Measurements from ENCODE around the gene MTCL1. TPM values are rescaled to one million over a fixed set of nuclear protein-coding genes. Genes with fewer than 3 reads are reported as not detected.
A peak's percentile ranks its signal among the peaks of the same experiment; 100 is the strongest.

Gene MTCL1
- total and polyA plus RNA-seq, 2 donors (not counting 1 experiment from before 2014, with no cell fraction given): 35.0 to 56.0 TPM

DNA sequence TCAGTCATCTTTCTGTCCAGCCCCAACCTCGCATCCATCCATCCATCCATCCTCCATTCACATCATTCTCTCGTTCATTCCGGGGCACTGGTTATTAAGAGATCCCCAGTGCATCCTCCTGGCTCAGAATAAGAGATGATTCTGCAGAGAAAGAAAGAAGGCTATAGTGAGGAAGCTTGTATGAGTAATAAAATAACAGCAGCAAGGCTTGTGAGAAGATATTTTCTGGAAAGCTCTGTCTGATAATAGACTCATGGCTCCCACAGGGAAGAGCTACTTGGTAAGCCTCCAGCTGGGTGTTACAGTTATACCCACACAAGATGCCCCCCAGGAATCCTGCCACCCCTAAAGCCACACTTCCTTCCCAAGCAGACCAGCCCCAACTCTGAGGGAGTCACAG is 143.2 kb downstream of the MTCL1 start:
- DNase-seq (ENCODE audit: low read depth in 2 of 2): no peak
- no peak overlapping the region for H3K27ac ChIP-seq (ENCODE audit: insufficient read depth, low read length)

DNA sequence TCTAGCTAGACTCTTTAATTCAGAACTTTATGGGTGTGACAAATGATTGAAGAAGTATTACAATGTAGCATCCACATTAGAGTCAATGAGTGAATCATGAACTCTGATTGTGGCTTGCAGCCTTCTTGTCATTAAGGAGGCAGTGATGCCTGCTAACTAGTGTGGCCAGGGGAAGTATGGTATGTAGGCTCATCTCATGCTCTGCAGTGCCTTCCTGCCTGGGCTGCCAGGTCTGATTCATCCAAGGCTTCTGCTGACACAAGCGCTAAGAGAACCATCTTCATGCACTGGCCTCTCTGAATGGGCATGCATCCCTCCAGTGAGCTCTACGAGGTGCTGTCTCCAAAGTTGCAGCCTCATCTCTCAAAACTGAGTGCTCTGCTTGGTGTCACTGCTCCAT is 144.3 kb downstream of the MTCL1 start:
- H3K4me3 ChIP-seq (replicated peaks in 1 of 4; ENCODE audit: control extremely low read depth in 1 of 4, insufficient read depth in 1 of 4, low read depth in 3 of 4, low read length in 4 of 4): no peak overlapping the region
- H3K79me2 ChIP-seq (ENCODE audit: control insufficient read depth, insufficient read depth, low read length): no peaks in the 10 kb centered on the region
- no peak overlapping the region for H3K27ac ChIP-seq (ENCODE audit: insufficient read depth, low read length)
- no peak overlapping the region for H3K9ac ChIP-seq (ENCODE audit: insufficient read depth, low read length)
- no peak overlapping the region for H2AFZ ChIP-seq (ENCODE audit: low read length)
- H3K9me3 ChIP-seq (ENCODE audit: control insufficient read depth, insufficient read depth, low read depth, low read length): no peaks in the 10 kb centered on the region
- no peaks in the 10 kb centered on the region for H4K20me1 ChIP-seq (ENCODE audit: control insufficient read depth, extremely low read depth, insufficient read depth, low read length)
- H3K36me3 ChIP-seq (ENCODE audit: control insufficient read depth, insufficient read depth, low read length): no peaks in the 10 kb centered on the region
- DNase-seq (ENCODE audit: low read depth in 2 of 2): peak in 1 of 2 donors; percentile 48
- no peak overlapping the region for H3K4me2 ChIP-seq (ENCODE audit: extremely low read depth, insufficient read depth, low read length)
- TF ChIP-seq EZH2 (IDR thresholded peaks at IDR 0.05; ENCODE audit: low read length, missing control alignments): no peak
- TF ChIP-seq, protein P1, sequence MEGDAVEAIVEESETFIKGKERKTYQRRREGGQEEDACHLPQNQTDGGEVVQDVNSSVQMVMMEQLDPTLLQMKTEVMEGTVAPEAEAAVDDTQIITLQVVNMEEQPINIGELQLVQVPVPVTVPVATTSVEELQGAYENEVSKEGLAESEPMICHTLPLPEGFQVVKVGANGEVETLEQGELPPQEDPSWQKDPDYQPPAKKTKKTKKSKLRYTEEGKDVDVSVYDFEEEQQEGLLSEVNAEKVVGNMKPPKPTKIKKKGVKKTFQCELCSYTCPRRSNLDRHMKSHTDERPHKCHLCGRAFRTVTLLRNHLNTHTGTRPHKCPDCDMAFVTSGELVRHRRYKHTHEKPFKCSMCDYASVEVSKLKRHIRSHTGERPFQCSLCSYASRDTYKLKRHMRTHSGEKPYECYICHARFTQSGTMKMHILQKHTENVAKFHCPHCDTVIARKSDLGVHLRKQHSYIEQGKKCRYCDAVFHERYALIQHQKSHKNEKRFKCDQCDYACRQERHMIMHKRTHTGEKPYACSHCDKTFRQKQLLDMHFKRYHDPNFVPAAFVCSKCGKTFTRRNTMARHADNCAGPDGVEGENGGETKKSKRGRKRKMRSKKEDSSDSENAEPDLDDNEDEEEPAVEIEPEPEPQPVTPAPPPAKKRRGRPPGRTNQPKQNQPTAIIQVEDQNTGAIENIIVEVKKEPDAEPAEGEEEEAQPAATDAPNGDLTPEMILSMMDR (conservative IDR thresholded peaks at IDR 0.05 in 1 of 2, IDR thresholded peaks at IDR 0.05 in 1 of 2; ENCODE audit: low read depth in 1 of 2, low read length in 2 of 2): no peak
- peaks cover 5% of the 10 kb centered on the region for H3K4me1 ChIP-seq (ENCODE audit: control insufficient read depth, extremely low read depth, insufficient read depth, low read length)
- H3K27me3 ChIP-seq (ENCODE audit: control insufficient read depth, insufficient read depth, low read length): no peaks in the 10 kb centered on the region

More for the DNA sequence above, 143.2 kb downstream of the MTCL1 start:
- Histone ChIP-seq H3K36me3 (ENCODE audit: control insufficient read depth, insufficient read depth, low read length) (no peaks in the 10 kb centered on the region), H3K4me2 (ENCODE audit: extremely low read depth, insufficient read depth, low read length) (no peak overlapping the region), H3K4me1 (ENCODE audit: control insufficient read depth, extremely low read depth, insufficient read depth, low read length) (no peaks in the 10 kb centered on the region), H3K4me3 (replicated peaks in 1 of 4; ENCODE audit: control extremely low read depth in 1 of 4, insufficient read depth in 1 of 4, low read depth in 3 of 4, low read length in 4 of 4) (no peak overlapping the region), H3K9me3 (ENCODE audit: control insufficient read depth, insufficient read depth, low read depth, low read length) (no peaks in the 10 kb centered on the region), H3K9ac (ENCODE audit: insufficient read depth, low read length) (no peak overlapping the region), H3K79me2 (ENCODE audit: control insufficient read depth, insufficient read depth, low read length) (no peaks in the 10 kb centered on the region), H4K20me1 (ENCODE audit: control insufficient read depth, extremely low read depth, insufficient read depth, low read length) (no peaks in the 10 kb centered on the region), H3K27me3 (ENCODE audit: control insufficient read depth, insufficient read depth, low read length) (no peaks in the 10 kb centered on the region), H2AFZ (ENCODE audit: low read length) (no peak overlapping the region)
- no peak for TF ChIP-seq EZH2 (IDR thresholded peaks at IDR 0.05; ENCODE audit: low read length, missing control alignments)
- TF ChIP-seq, protein P1 (conservative IDR thresholded peaks at IDR 0.05 in 1 of 2, IDR thresholded peaks at IDR 0.05 in 1 of 2; ENCODE audit: low read depth in 1 of 2, low read length in 2 of 2): no peak

DNA sequence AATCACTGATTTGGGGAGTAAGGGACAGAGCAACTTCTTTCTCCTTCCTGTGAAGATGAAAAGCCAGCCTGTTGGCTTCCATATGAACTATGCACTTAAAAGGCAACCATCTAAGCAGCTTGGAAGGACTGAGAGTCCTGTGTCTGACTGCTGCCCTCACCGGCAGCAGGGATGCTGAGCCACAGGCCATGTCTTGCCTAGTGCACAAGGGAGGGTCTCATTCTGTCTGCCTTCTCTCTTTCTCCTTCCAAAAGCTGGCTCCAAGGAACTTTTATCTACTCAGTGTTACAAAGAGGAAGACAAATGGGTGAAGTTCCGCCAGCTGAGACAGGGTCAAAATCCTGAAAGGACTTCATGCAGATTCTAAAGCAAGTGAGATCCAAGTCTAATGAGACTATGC is 146.3 kb downstream of the MTCL1 start:
- Histone ChIP-seq H2AFZ (ENCODE audit: low read length) (no peak overlapping the region), H3K27ac (ENCODE audit: insufficient read depth, low read length) (no peak overlapping the region), H3K4me2 (ENCODE audit: extremely low read depth, insufficient read depth, low read length) (no peak overlapping the region), H3K4me1 (ENCODE audit: control insufficient read depth, extremely low read depth, insufficient read depth, low read length) (peaks cover 10% of the 10 kb centered on the region), H3K4me3 (replicated peaks in 1 of 4; ENCODE audit: control extremely low read depth in 1 of 4, insufficient read depth in 1 of 4, low read depth in 3 of 4, low read length in 4 of 4) (no peak overlapping the region), H3K27me3 (ENCODE audit: control insufficient read depth, insufficient read depth, low read length) (no peaks in the 10 kb centered on the region), H3K9ac (ENCODE audit: insufficient read depth, low read length) (no peak overlapping the region), H3K79me2 (ENCODE audit: control insufficient read depth, insufficient read depth, low read length) (no peaks in the 10 kb centered on the region), H3K9me3 (ENCODE audit: control insufficient read depth, insufficient read depth, low read depth, low read length) (no peaks in the 10 kb centered on the region), H3K36me3 (ENCODE audit: control insufficient read depth, insufficient read depth, low read length) (no peaks in the 10 kb centered on the region), H4K20me1 (ENCODE audit: control insufficient read depth, extremely low read depth, insufficient read depth, low read length) (no peaks in the 10 kb centered on the region)
- peak in 1 of 2 donors; percentile 57 for DNase-seq (ENCODE audit: low read depth in 2 of 2)
- TF ChIP-seq, protein P1 (conservative IDR thresholded peaks at IDR 0.05 in 1 of 2, IDR thresholded peaks at IDR 0.05 in 1 of 2; ENCODE audit: low read depth in 1 of 2, low read length in 2 of 2): no peak
- no peak for TF ChIP-seq EZH2 (IDR thresholded peaks at IDR 0.05; ENCODE audit: low read length, missing control alignments)
